Testis (tissue), 3 donors: ENCODE data around the gene SENP5. TPM values are rescaled to one million over a fixed set of nuclear protein-coding genes. Genes with fewer than 3 reads are reported as not detected.
A peak's percentile ranks its signal among the peaks of the same experiment; 100 is the strongest.
"Not testable (repeated sequence)": the region's sequence is repeated elsewhere in the genome, so short reads cannot be mapped to it uniquely, and the experiment has no call there.

Experiments
- DNase-seq: peaks from one replicate; pipeline ENCODE4 v3.0.0-alpha.2; 2019
- H3K27ac ChIP-seq, 2 donors: fragments of 200-600 bp; sonication (generic); one replicate each; pipeline ENCODE4 v1.5.1; 2019
- H3K27me3 ChIP-seq: fragments of 200-600 bp; sonication (generic); one replicate; pipeline ENCODE4 v1.5.1; 2019
- H3K36me3 ChIP-seq: fragments of 200-600 bp; sonication (generic); one replicate; pipeline ENCODE4 v1.5.1; 2017; ENCODE audit warnings: low read depth; ENCODE audit errors: missing control alignments
- H3K4me1 ChIP-seq: fragments of 200-600 bp; sonication (generic); one replicate; pipeline ENCODE4 v1.5.1; 2019
- H3K4me3 ChIP-seq, 2 donors: fragments of 200-600 bp; sonication (generic); one replicate each; pipeline ENCODE4 v1.5.1; 2017 to 2019
- H3K9me3 ChIP-seq: fragments of 200-600 bp; sonication (generic); one replicate; pipeline ENCODE4 v1.5.1; 2017
- POLR2A ChIP-seq: fragments of 450-650 bp; IDR thresholded peaks from one replicate; pipeline ENCODE4 v1.6.1; 2017; ENCODE audit warnings: antibody characterized with exemption, mild to moderate bottlenecking, moderate library complexity
- WGBS, 2 donors: methylation state at CpG; one replicate each; pipeline ENCODE4 v1.1.5; 2018; 5-methylcytosine and 5-hydroxymethylcytosine counted together
- intact Hi-C: fragments of 100-400 bp; cut with DNase I; formaldehyde crosslinking; loops from one replicate; pipeline ENCODE4 v1.15.1; 2023; ENCODE audit warnings: low total_unique reads
- polyA plus RNA-seq: library from polyadenylated mRNA; stranded (reverse); fragments of 350-450 nt; fragmentation: Illumina TruSeq; extraction: RNeasy Lipid Tissue Mini Kit (QIAGEN cat#74804); gene quantifications from one replicate; pipeline ENCODE4 v1.2.3, GENCODE V29; 2014; ENCODE audit warnings: low read depth, low replicate concordance; ENCODE audit not compliant: insufficient read depth
- total RNA-seq, 2 donors: library from RNA; depleted of rRNA; stranded (reverse); fragments of >200 nt; gene quantifications; one replicate each; pipeline ENCODE4 v1.2.3, GENCODE V29; 2016
- TF ChIP-seq, protein P1 (sequence below), 3 experiments: fragments of 450-650 bp in 2 of 3; fragments of 200-600 bp in 1 of 3; sonication (generic) in 1 of 3; IDR thresholded peaks; one replicate each; pipeline ENCODE4 v1.5.1; 2016 to 2019; ENCODE audit warnings: antibody characterized with exemption in 3 of 3, mild to moderate bottlenecking in 2 of 3, moderate library complexity in 1 of 3

SENP5 gene
- total and polyA plus RNA-seq, 3 donors from 2014 or later = 40.9 to 83.9 (median 76.8) TPM

DNA sequence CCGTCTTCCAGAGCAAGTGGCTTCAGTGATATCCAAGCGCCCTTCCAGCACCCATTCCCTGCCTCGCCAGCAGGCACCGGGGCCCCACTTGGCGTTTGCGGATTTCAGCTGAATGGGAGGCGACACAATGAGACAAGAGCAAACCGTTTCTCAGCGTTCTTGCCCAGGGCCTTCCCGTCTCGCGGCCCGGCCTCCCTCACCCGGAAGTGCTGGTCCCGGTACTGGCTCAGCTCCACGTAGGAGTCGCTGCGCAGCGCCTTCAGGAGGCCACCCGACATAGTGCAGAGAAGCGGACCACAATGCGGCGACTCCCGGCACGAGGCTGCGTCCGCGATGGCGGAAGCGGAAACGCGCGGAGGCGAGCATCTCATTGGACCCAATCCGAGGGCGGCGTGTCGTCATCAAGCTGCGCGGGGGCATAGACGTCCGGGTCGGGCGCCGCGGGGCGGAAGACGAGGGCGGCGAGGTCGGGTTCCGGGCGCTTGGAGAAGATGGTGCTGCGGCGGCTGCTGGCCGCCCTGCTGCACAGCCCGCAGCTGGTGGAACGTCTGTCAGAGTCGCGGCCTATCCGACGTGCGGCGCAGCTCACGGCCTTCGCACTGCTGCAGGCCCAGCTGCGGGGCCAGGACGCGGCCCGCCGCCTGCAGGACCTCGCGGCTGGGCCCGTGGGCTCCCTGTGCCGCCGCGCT lies 74.7 kb downstream of the SENP5 start, which contains the start of gene NCBP2:
Gene NCBP2 (minus strand): TSS at position 303 of the 689 bp plus-strand sequence. CDS start 25 bp downstream, at position 278.
- no peaks in the 10 kb centered on the region for H3K27me3 ChIP-seq
- WGBS, 2 donors = 1 to 2% methylated on average over 41 to 62 of the region's 77 CpGs
- H3K4me3 ChIP-seq = peak within 1 kb of the TSS; percentile 88 to 97
- intact Hi-C loops = loop anchor here (5.0 kb wide), 1 partner anchor 65 kb away; no protein-coding TSS in a partner anchor
- peak within 1 kb of the TSS; percentile 76 to 90 for H3K27ac ChIP-seq
- peak; percentile 97 for DNase-seq
- H3K9me3 ChIP-seq = no peaks in the 10 kb centered on the region
- no peak for TF ChIP-seq POLR2A
- TF ChIP-seq, protein P1, sequence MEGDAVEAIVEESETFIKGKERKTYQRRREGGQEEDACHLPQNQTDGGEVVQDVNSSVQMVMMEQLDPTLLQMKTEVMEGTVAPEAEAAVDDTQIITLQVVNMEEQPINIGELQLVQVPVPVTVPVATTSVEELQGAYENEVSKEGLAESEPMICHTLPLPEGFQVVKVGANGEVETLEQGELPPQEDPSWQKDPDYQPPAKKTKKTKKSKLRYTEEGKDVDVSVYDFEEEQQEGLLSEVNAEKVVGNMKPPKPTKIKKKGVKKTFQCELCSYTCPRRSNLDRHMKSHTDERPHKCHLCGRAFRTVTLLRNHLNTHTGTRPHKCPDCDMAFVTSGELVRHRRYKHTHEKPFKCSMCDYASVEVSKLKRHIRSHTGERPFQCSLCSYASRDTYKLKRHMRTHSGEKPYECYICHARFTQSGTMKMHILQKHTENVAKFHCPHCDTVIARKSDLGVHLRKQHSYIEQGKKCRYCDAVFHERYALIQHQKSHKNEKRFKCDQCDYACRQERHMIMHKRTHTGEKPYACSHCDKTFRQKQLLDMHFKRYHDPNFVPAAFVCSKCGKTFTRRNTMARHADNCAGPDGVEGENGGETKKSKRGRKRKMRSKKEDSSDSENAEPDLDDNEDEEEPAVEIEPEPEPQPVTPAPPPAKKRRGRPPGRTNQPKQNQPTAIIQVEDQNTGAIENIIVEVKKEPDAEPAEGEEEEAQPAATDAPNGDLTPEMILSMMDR (IDR thresholded peaks at IDR 0.05) = peak; percentile 46 to 76 (median 59)
- no peaks in the 10 kb centered on the region for H3K36me3 ChIP-seq
- H3K4me1 ChIP-seq = peaks cover 14% of the 10 kb centered on the region

DNA sequence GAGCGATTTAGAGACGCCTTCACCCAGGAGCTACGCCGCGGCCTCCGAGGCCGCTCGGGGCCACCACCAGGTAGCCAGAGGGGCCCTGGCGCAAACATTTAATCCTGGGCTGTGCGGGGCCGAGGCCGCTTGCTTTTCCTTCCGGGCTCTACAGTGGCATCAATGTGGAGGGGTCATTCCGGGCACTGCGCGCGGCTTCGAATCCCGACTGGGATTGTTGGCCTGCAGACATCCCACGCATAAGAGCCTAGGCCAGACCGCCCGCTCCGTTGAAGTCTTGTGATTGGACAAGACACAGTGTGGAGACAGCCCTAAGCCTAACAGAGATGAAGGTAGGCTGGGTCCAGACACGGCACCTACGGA lies 75.2 kb downstream of the SENP5 start:
- H3K27me3 ChIP-seq = no peaks in the 10 kb centered on the region
- no peaks in the 10 kb centered on the region for H3K36me3 ChIP-seq
- intact Hi-C loops = loop anchor here (5.0 kb wide), 1 partner anchor 66 kb away; no protein-coding TSS in a partner anchor
- 0% methylated on average over 8 to 25 of the region's 25 CpGs for WGBS, 2 donors
- peak overlapping the region; percentile 88 to 97 for H3K4me3 ChIP-seq
- peak; percentile 61 for DNase-seq
- peaks cover 14% of the 10 kb centered on the region for H3K4me1 ChIP-seq
- H3K27ac ChIP-seq = peak overlapping the region; percentile 19 to 90
- TF ChIP-seq, protein P1 (IDR thresholded peaks at IDR 0.05) = no peak
- no peak for TF ChIP-seq POLR2A
- H3K9me3 ChIP-seq = no peaks in the 10 kb centered on the region

DNA sequence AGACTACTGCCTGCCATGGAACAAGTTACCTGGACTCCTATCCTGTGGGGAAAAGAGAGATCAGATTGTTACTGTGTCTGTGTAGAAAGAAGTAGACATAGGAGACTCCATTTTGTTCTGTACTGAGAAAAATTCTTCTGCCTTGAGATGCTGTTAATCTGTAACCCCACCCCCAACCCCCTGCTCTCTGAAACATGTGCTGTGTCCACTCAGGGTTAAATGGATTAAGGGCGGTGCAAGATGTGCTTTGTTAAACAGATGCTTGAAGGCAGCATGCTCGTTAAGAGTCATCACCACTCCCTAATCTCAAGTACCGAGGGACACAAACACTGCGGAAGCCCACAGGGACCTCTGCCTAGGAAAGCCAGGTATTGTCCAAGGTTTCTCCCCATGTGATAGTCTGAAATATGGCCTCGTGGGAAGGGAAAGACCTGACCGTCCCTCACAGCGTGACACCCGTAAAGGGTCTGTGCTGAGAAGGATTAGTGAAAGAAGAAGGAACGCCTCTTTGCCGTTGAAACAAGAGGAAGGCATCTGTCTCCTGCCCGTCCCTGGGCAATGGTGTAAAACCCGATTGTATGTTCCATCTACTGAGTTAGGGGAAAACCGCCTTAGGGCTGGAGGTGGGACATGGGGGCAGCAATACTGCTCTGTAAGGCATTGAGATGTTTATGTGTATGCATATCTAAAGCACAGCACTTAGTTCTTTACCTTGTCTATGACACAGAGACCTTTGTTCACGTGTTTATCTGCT lies 76.5 kb downstream of the SENP5 start:
- not testable (repeated sequence) for DNase-seq
- WGBS, 2 donors = 59 to 62% methylated on average over 14 of the region's 14 CpGs

DNA sequence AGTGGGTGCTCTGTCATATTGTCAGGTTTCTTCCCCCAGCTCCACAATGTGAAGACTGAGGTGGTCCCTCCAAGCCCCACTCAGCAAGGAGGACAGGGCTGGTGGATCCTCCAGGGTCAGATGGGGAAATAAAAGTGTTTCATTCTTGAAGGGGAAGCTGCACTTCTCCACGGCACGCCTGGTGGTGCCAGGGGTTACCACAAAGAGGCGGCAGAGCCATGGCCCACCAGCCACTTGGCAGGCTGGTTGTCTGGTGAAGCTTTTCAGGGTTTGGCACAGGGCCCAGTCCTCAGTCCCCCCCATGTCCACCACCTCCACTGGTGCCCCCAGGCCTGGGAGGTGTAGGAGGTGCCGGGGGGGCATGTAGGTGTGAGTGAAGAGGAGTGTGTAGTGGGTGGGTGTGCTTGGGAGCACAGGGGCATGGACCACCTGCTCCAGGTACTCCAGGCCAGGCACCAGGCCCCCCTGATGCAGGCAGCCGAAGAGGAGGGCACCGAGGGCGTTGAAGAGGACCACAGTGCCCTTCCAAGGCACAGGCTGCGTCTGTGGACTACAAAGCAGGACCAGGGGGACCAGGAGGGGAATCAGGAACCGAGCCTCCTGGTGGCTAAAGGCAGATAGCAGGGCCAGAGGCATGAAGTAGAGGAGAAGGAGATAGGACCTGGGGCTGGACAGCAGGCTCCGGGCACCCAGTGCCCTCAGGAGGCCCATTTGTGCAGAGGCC lies 79.6 kb downstream of the SENP5 start:
- H3K4me1 ChIP-seq = peaks cover 6% of the 10 kb centered on the region
- no peaks in the 10 kb centered on the region for H3K9me3 ChIP-seq
- intact Hi-C loops = no loop called here
- no peak overlapping the region for H3K27ac ChIP-seq
- no peaks in the 10 kb centered on the region for H3K27me3 ChIP-seq
- TF ChIP-seq, protein P1 (IDR thresholded peaks at IDR 0.05) = no peak
- no peak for TF ChIP-seq POLR2A
- no peaks in the 10 kb centered on the region for H3K36me3 ChIP-seq
- DNase-seq = no peak
- 85 to 92% methylated on average over 4 to 10 of the region's 10 CpGs for WGBS, 2 donors
- H3K4me3 ChIP-seq = no peak overlapping the region

More for the DNA sequence above, 76.5 kb downstream of the SENP5 start:
- H3K27me3 ChIP-seq, H3K4me3 ChIP-seq, H3K9me3 ChIP-seq, H3K27ac ChIP-seq, H3K36me3 ChIP-seq: not testable (repeated sequence)
- peaks cover 14% of the 10 kb centered on the region for H3K4me1 ChIP-seq
- intact Hi-C loops = loop anchor here (5.0 kb wide), 1 partner anchor 67 kb away; no protein-coding TSS in a partner anchor
